ENCODE results near the gene PTPRT. TPM values are rescaled to one million over a fixed set of nuclear protein-coding genes. Genes with fewer than 3 reads are reported as not detected.

PTPRT gene
- total and polyA plus RNA-seq, 2 donors (not counting 1 experiment from before 2014, with no cell fraction given) = not detected

DNA sequence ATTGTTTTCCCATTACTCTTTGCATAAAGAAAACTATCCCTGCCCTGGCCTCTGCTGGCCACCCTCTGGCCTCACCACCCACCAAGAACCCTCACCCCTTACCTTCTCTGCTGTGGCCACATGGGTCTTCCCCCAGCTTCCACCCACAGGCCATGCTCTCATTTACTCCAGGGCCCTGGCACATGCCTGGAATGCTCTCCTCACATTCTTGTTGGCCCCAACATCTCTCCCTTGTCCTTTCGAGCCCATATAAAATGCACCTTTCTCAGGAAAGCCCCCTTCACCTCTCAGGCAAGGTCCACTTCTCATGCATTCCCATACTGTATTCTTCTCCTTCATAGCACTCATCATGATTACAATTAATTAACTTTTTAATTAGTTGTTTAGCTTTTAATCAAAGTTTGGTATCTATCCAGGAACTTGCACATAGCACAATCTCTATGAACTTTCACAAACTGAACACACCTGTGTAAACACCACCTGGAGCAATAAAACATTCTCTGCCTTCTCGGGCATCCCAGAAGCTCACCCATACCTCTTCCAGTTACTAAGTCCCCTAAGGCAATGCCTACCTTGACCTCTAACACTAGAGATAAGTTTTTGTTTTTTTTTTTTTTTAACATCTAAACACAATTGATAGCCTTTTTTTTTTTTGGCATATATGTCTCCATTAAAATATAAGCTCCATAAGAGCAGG, 617.2 kb downstream of the PTPRT start:
- no peak overlapping the region for H2AFZ ChIP-seq (ENCODE audit: low read length)
- no peak for TF ChIP-seq EZH2 (IDR thresholded peaks at IDR 0.05; ENCODE audit: low read length, missing control alignments)
- TF ChIP-seq, protein P1, sequence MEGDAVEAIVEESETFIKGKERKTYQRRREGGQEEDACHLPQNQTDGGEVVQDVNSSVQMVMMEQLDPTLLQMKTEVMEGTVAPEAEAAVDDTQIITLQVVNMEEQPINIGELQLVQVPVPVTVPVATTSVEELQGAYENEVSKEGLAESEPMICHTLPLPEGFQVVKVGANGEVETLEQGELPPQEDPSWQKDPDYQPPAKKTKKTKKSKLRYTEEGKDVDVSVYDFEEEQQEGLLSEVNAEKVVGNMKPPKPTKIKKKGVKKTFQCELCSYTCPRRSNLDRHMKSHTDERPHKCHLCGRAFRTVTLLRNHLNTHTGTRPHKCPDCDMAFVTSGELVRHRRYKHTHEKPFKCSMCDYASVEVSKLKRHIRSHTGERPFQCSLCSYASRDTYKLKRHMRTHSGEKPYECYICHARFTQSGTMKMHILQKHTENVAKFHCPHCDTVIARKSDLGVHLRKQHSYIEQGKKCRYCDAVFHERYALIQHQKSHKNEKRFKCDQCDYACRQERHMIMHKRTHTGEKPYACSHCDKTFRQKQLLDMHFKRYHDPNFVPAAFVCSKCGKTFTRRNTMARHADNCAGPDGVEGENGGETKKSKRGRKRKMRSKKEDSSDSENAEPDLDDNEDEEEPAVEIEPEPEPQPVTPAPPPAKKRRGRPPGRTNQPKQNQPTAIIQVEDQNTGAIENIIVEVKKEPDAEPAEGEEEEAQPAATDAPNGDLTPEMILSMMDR (conservative IDR thresholded peaks at IDR 0.05 in 1 of 2, IDR thresholded peaks at IDR 0.05 in 1 of 2; ENCODE audit: low read depth in 1 of 2, low read length in 2 of 2) = no peak
- no peak for DNase-seq (ENCODE audit: low read depth in 2 of 2)
- H3K4me3 ChIP-seq (replicated peaks in 1 of 4; ENCODE audit: control extremely low read depth in 1 of 4, insufficient read depth in 1 of 4, low read depth in 3 of 4, low read length in 4 of 4) = no peak overlapping the region
- no peaks in the 10 kb centered on the region for H4K20me1 ChIP-seq (ENCODE audit: control insufficient read depth, extremely low read depth, insufficient read depth, low read length)
- H3K27ac ChIP-seq (ENCODE audit: insufficient read depth, low read length) = no peak overlapping the region
- no peak overlapping the region for H3K9ac ChIP-seq (ENCODE audit: insufficient read depth, low read length)
- no peaks in the 10 kb centered on the region for H3K27me3 ChIP-seq (ENCODE audit: control insufficient read depth, insufficient read depth, low read length)
- H3K4me1 ChIP-seq (ENCODE audit: control insufficient read depth, extremely low read depth, insufficient read depth, low read length) = no peaks in the 10 kb centered on the region
- H3K9me3 ChIP-seq (ENCODE audit: control insufficient read depth, insufficient read depth, low read depth, low read length) = no peaks in the 10 kb centered on the region
- no peaks in the 10 kb centered on the region for H3K36me3 ChIP-seq (ENCODE audit: control insufficient read depth, insufficient read depth, low read length)
- H3K4me2 ChIP-seq (ENCODE audit: extremely low read depth, insufficient read depth, low read length) = no peak overlapping the region
- no peaks in the 10 kb centered on the region for H3K79me2 ChIP-seq (ENCODE audit: control insufficient read depth, insufficient read depth, low read length)

DNA sequence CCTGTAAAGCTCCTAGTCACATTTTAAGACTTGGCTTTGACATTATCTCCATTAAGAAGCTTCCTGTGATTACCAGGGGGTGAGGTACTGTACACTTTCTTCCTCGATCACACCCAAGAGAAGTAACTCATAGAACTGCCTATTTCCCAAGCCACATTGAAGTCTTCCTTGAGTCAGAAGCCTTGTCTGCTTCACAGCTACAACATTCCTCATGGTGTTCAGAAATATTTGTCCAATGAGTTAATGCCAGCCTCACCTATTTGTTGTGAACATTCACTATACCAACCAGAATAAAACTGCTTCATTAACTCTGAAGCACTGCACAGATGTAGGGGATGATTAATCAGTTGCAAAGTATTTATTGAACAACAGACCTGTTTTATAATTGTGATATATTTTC, 622.3 kb downstream of the PTPRT start:
- Histone ChIP-seq H3K4me3 (replicated peaks in 1 of 4; ENCODE audit: control extremely low read depth in 1 of 4, insufficient read depth in 1 of 4, low read depth in 3 of 4, low read length in 4 of 4) (no peak overlapping the region), H3K9ac (ENCODE audit: insufficient read depth, low read length) (no peak overlapping the region), H3K4me2 (ENCODE audit: extremely low read depth, insufficient read depth, low read length) (no peak overlapping the region), H3K36me3 (ENCODE audit: control insufficient read depth, insufficient read depth, low read length) (no peaks in the 10 kb centered on the region), H3K79me2 (ENCODE audit: control insufficient read depth, insufficient read depth, low read length) (no peaks in the 10 kb centered on the region), H3K27ac (ENCODE audit: insufficient read depth, low read length) (no peak overlapping the region), H3K27me3 (ENCODE audit: control insufficient read depth, insufficient read depth, low read length) (no peaks in the 10 kb centered on the region), H2AFZ (ENCODE audit: low read length) (no peak overlapping the region), H3K4me1 (ENCODE audit: control insufficient read depth, extremely low read depth, insufficient read depth, low read length) (no peaks in the 10 kb centered on the region), H4K20me1 (ENCODE audit: control insufficient read depth, extremely low read depth, insufficient read depth, low read length) (no peaks in the 10 kb centered on the region), H3K9me3 (ENCODE audit: control insufficient read depth, insufficient read depth, low read depth, low read length) (no peaks in the 10 kb centered on the region)
- no peak for TF ChIP-seq EZH2 (IDR thresholded peaks at IDR 0.05; ENCODE audit: low read length, missing control alignments)
- TF ChIP-seq, protein P1 (conservative IDR thresholded peaks at IDR 0.05 in 1 of 2, IDR thresholded peaks at IDR 0.05 in 1 of 2; ENCODE audit: low read depth in 1 of 2, low read length in 2 of 2) = no peak
- no peak for DNase-seq (ENCODE audit: low read depth in 2 of 2)

DNA sequence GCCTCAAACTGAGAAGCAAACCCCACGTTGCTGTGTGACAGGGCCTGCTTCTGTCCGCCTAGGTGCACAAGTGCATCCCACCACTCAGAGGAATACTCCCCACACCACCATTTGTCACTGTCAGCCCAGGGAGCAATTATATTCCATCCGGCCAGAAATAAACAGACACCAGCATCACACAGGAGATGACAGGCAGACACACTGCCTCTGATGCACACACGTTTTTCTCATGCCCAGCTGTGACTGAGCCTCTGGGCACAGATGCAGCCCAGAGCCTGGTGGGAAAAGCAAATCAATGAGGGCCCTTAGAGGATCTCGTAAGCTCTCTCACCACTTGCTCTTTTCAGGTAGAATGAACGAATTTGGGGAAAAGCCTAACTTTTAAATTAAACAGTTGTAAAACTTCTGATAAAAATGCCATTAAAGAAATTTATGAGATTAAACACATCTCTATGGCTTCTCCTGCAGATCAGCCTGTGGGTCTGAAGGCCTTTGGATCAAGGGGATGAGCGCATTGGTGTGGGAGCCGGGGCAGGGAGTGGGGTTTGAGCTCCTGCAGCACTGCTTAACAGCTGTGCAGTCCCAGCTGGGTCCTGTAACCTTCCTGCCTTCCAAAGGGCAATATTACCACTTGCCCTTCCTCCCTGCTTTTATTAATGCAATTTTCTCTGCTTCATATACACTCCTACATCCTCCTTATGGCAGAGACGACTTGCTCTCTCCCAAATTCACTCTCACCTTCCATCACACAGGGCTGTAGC, 624.3 kb downstream of the PTPRT start:
- H3K36me3 ChIP-seq (ENCODE audit: control insufficient read depth, insufficient read depth, low read length) = no peaks in the 10 kb centered on the region

More for the DNA sequence above, 624.3 kb downstream of the PTPRT start:
- no peak overlapping the region for H3K9ac ChIP-seq (ENCODE audit: insufficient read depth, low read length)
- no peaks in the 10 kb centered on the region for H3K9me3 ChIP-seq (ENCODE audit: control insufficient read depth, insufficient read depth, low read depth, low read length)
- DNase-seq (ENCODE audit: low read depth in 2 of 2) = no peak
- H3K27ac ChIP-seq (ENCODE audit: insufficient read depth, low read length) = no peak overlapping the region
- no peaks in the 10 kb centered on the region for H3K27me3 ChIP-seq (ENCODE audit: control insufficient read depth, insufficient read depth, low read length)
- H3K4me2 ChIP-seq (ENCODE audit: extremely low read depth, insufficient read depth, low read length) = no peak overlapping the region
- no peak overlapping the region for H3K4me3 ChIP-seq (replicated peaks in 1 of 4; ENCODE audit: control extremely low read depth in 1 of 4, insufficient read depth in 1 of 4, low read depth in 3 of 4, low read length in 4 of 4)
- H4K20me1 ChIP-seq (ENCODE audit: control insufficient read depth, extremely low read depth, insufficient read depth, low read length) = no peaks in the 10 kb centered on the region
- no peaks in the 10 kb centered on the region for H3K4me1 ChIP-seq (ENCODE audit: control insufficient read depth, extremely low read depth, insufficient read depth, low read length)
- TF ChIP-seq, protein P1 (conservative IDR thresholded peaks at IDR 0.05 in 1 of 2, IDR thresholded peaks at IDR 0.05 in 1 of 2; ENCODE audit: low read depth in 1 of 2, low read length in 2 of 2) = no peak
- no peak for TF ChIP-seq EZH2 (IDR thresholded peaks at IDR 0.05; ENCODE audit: low read length, missing control alignments)
- H2AFZ ChIP-seq (ENCODE audit: low read length) = no peak overlapping the region
- H3K79me2 ChIP-seq (ENCODE audit: control insufficient read depth, insufficient read depth, low read length) = no peaks in the 10 kb centered on the region
